Liver (tissue), 9 donors: ENCODE data around the gene CTSH. TPM values are rescaled to one million over a fixed set of nuclear protein-coding genes. Genes with fewer than 3 reads are reported as not detected.

ENCODE experiments used
- DNase-seq: peaks from one replicate; pipeline ENCODE4 v3.0.0-alpha.2; 2017; ENCODE audit warnings: low spot score
- H3K27ac ChIP-seq, 2 donors: one replicate each; pipeline ENCODE4 v1.7.0; 2013; ENCODE audit warnings: inconsistent platforms in 2 of 2, low read length in 2 of 2, control low read depth in 1 of 2, low read depth in 1 of 2, mild to moderate bottlenecking in 1 of 2
- H3K27me3 ChIP-seq, 4 donors: one replicate each; pipeline versions ENCODE4 v1.6.1 to v1.7.0; 2013; ENCODE audit warnings: low read length in 3 of 4, inconsistent platforms in 1 of 4, mild to moderate bottlenecking in 1 of 4, moderate library complexity in 1 of 4; ENCODE audit not compliant: control insufficient read depth in 4 of 4, insufficient read depth in 4 of 4
- H3K36me3 ChIP-seq, 4 donors: one replicate each; pipeline versions ENCODE4 v1.6.1 to v1.7.0; 2013; ENCODE audit warnings: low read length in 3 of 4, mild to moderate bottlenecking in 3 of 4, low read depth in 1 of 4, moderate library complexity in 1 of 4; ENCODE audit not compliant: control insufficient read depth in 4 of 4, insufficient read depth in 3 of 4
- H3K4me1 ChIP-seq, 4 donors: one replicate each; pipeline versions ENCODE4 v1.6.1 to v1.7.0; 2013; ENCODE audit warnings: low read length in 3 of 4, mild to moderate bottlenecking in 3 of 4, moderate library complexity in 1 of 4; ENCODE audit not compliant: control insufficient read depth in 4 of 4, insufficient read depth in 4 of 4
- H3K4me3 ChIP-seq, 3 donors: one replicate each; pipeline versions ENCODE4 v1.6.1 to v1.7.0; 2013; ENCODE audit warnings: low read length in 3 of 3, control low read depth in 1 of 3, low read depth in 1 of 3, mild to moderate bottlenecking in 1 of 3
- H3K9ac ChIP-seq, 2 donors: one replicate each; pipeline ENCODE4 v1.7.0; 2013; ENCODE audit warnings: low read length in 2 of 2, mild to moderate bottlenecking in 2 of 2, moderate library complexity in 2 of 2, control low read depth in 1 of 2, low read depth in 1 of 2
- H3K9me3 ChIP-seq, 4 donors: one replicate each; pipeline versions ENCODE4 v1.6.1 to v1.7.0; 2013; ENCODE audit warnings: low read length in 3 of 4; ENCODE audit not compliant: control insufficient read depth in 4 of 4
- ATF3 ChIP-seq: IDR thresholded peaks from 2 replicates; pipeline ENCODE4 v1.6.1; 2016; ENCODE audit warnings: antibody characterized with exemption
- CTCF ChIP-seq: fragments of 150-350 bp; IDR thresholded peaks from 2 replicates; pipeline ENCODE4 v1.5.1; 2017; ENCODE audit warnings: improper control_type of control experiment, low read depth, low read length; ENCODE audit not compliant: missing input control
- FOXA1 ChIP-seq: IDR thresholded peaks from 2 replicates; pipeline ENCODE4 v1.6.1; 2016; ENCODE audit warnings: antibody characterized with exemption
- FOXA2 ChIP-seq: IDR thresholded peaks from 2 replicates; pipeline ENCODE4 v1.6.1; 2016; ENCODE audit warnings: antibody characterized with exemption
- HNF4A ChIP-seq, 2 donors: conservative IDR thresholded peaks; 2 replicates each; pipeline ENCODE4 v1.6.1; 2016; ENCODE audit warnings: antibody characterized with exemption in 2 of 2, mild to moderate bottlenecking in 2 of 2
- HNF4G ChIP-seq: IDR thresholded peaks from 2 replicates; pipeline ENCODE4 v1.6.1; 2016; ENCODE audit warnings: antibody characterized with exemption
- JUND ChIP-seq, 2 donors: IDR thresholded peaks; 2 replicates each; pipeline ENCODE4 v1.6.1; 2016; ENCODE audit warnings: antibody characterized with exemption in 2 of 2
- MAX ChIP-seq: IDR thresholded peaks from 2 replicates; pipeline ENCODE4 v1.6.1; 2016; ENCODE audit warnings: antibody characterized with exemption
- REST ChIP-seq: IDR thresholded peaks from 2 replicates; pipeline ENCODE4 v1.6.1; 2016; ENCODE audit warnings: antibody characterized with exemption, mild to moderate bottlenecking
- RXRA ChIP-seq, 2 donors: IDR thresholded peaks; 2 replicates each; pipeline ENCODE4 v1.6.1; 2017 to 2018; ENCODE audit warnings: antibody characterized with exemption in 2 of 2, mild to moderate bottlenecking in 1 of 2
- SP1 ChIP-seq: IDR thresholded peaks from 2 replicates; pipeline ENCODE4 v1.6.1; 2018; ENCODE audit warnings: antibody characterized with exemption, mild to moderate bottlenecking
- TAF1 ChIP-seq: conservative IDR thresholded peaks from 2 replicates; pipeline ENCODE4 v1.6.1; 2016; ENCODE audit warnings: antibody characterized with exemption, mild to moderate bottlenecking
- YY1 ChIP-seq: IDR thresholded peaks from 2 replicates; pipeline ENCODE4 v1.6.1; 2016; ENCODE audit warnings: antibody characterized with exemption, mild to moderate bottlenecking
- ZBTB33 ChIP-seq: IDR thresholded peaks from 2 replicates; pipeline ENCODE4 v1.6.1; 2016; ENCODE audit warnings: antibody characterized with exemption
- WGBS: extraction: QIAGEN DNeasy Blood & Tissue Kit; methylation state at CpG from one replicate; pipeline ENCODE4 v1.1.7; 2013; 5-methylcytosine and 5-hydroxymethylcytosine counted together
- polyA plus RNA-seq, 2 donors: library from polyadenylated mRNA; stranded (reverse) in 1 of 2; unstranded in 1 of 2; fragments of 200-250 nt in 1 of 2; fragments of >200 nt in 1 of 2; fragmentation: Nextera tagmentation in 1 of 2; extraction: Ambion mirVana in 1 of 2; gene quantifications; one replicate each; pipeline versions ENCODE4 v1.2.1 to v1.2.3, GENCODE V29; 2013 to 2015
- total RNA-seq, 2 donors: library from RNA; depleted of rRNA; stranded (reverse); fragments of >200 nt; gene quantifications; one replicate each; pipeline ENCODE4 v1.2.3, GENCODE V29; 2014
- donor health status: healthy.
- donor health status: healthy.
- donor health status: healthy.
- donor health status: healthy.
- donor health status: healthy.

Gene CTSH
- total and polyA plus RNA-seq, 4 donors = 46.3 to 162 (median 95.8) TPM

- H3K27me3 ChIP-seq = no peaks in the 10 kb centered on the region
- no peak overlapping the region for H3K4me3 ChIP-seq
- H3K4me1 ChIP-seq = peaks cover 0 to 4% (median 0%) of the 10 kb centered on the region in 4 donors
- peak overlapping the region; percentile 21 to 36 for H3K27ac ChIP-seq
- no peak for DNase-seq
- TF ChIP-seq ZBTB33 = no peak
- no peak for TF ChIP-seq FOXA1
- TF ChIP-seq FOXA2 = no peak
- peak; percentile 10 for TF ChIP-seq SP1
- TF ChIP-seq MAX = peak; percentile 36
- TF ChIP-seq HNF4A (conservative IDR thresholded peaks at IDR 0.05) = peak in 1 of 2 donors; percentile 6
- TF ChIP-seq JUND (IDR thresholded peaks at IDR 0.05) = peak in 1 of 2 donors; percentile 46
- no peak overlapping the region for H3K9ac ChIP-seq
- 62% methylated on average over 7 of the region's 7 CpGs for WGBS
- H3K9me3 ChIP-seq = no peaks in the 10 kb centered on the region
- H3K36me3 ChIP-seq = no peaks in the 10 kb centered on the region
Observed at GRCh38 chr15:78988361-78988911, 43.6 kb upstream of the CTSH start.

GRCh38 chr15:78987556-78988360 lies 42.9 kb upstream of the CTSH start:
- peaks cover 0 to 4% (median 0%) of the 10 kb centered on the region in 4 donors for H3K4me1 ChIP-seq
- H3K27ac ChIP-seq = peak overlapping the region; percentile 21 to 36
- H3K4me3 ChIP-seq = no peak overlapping the region
- H3K9ac ChIP-seq = no peak overlapping the region
- TF ChIP-seq HNF4G (no peak), YY1 (no peak), TAF1 (no peak)
- WGBS = 84% methylated on average over 10 of the region's 10 CpGs
- no peaks in the 10 kb centered on the region for H3K36me3 ChIP-seq
- no peaks in the 10 kb centered on the region for H3K27me3 ChIP-seq
- no peaks in the 10 kb centered on the region for H3K9me3 ChIP-seq
- DNase-seq = no peak

GRCh38 chr15:78985859-78986475 lies 41.1 kb upstream of the CTSH start:
- no peaks in the 10 kb centered on the region for H3K9me3 ChIP-seq
- H3K9ac ChIP-seq = no peak overlapping the region
- no peak for DNase-seq
- no peaks in the 10 kb centered on the region for H3K36me3 ChIP-seq
- H3K27ac ChIP-seq = no peak overlapping the region
- 61% methylated on average over 6 of the region's 6 CpGs for WGBS
- H3K4me1 ChIP-seq = peaks cover 0 to 4% (median 0%) of the 10 kb centered on the region in 4 donors
- no peak overlapping the region for H3K4me3 ChIP-seq
- H3K27me3 ChIP-seq = no peaks in the 10 kb centered on the region
- TF ChIP-seq HNF4G (peak; percentile 38), CTCF (no peak), ZBTB33 (no peak), REST (no peak), TAF1 (no peak), FOXA2 (peak; percentile 65), ATF3 (no peak), MAX (no peak), RXRA (IDR thresholded peaks at IDR 0.05) (peak; percentile 19 to 35), SP1 (peak; percentile 68)
